GM12878 (cell line): Measurements from ENCODE around the gene STOML3. TPM values are rescaled to one million over a fixed set of nuclear protein-coding genes. Genes with fewer than 3 reads are reported as not detected.
A peak's percentile ranks its signal among the peaks of the same experiment; 100 is the strongest.

Source experiments
- ATAC-seq: fragments of 200-7000 bp; cut with Tn5 transposase; 3 replicates; pipeline ENCODE4 v1.9.1; 2020; ENCODE audit warnings: mild to moderate bottlenecking, moderate library complexity
- BruUV-seq: library from RNA; stranded (reverse); fragments of 400-500 nt; replicated peaks from 2 replicates; lab custom pipeline; 2021; lab: Mats Ljungman, UMichigan
- CTCF ChIA-PET: fragments of 300-600 bp; sonication (Branson Sonifier 250); formaldehyde crosslinking; extraction: SDS; loops from one replicate; lab custom pipeline; 2021; ENCODE audit warnings: inconsistent platforms; lab: Yijun Ruan, JAX
- POLR2A ChIA-PET: fragments of 350-600 bp; formaldehyde crosslinking; extraction: SDS; loops from one replicate; lab custom pipeline; 2021; ENCODE audit warnings: inconsistent platforms; lab: Charles Lee
- RAD21 ChIA-PET: fragments of 300-600 bp; sonication (Branson Sonifier 250); formaldehyde crosslinking; loops from one replicate; lab custom pipeline; 2023; ENCODE audit warnings: antibody characterized with exemption; ENCODE audit not compliant: unreplicated experiment; lab: Charles Lee
- SMC1A ChIA-PET: fragments of 300-600 bp; sonication (Branson Sonifier 250); formaldehyde crosslinking; loops from one replicate; lab custom pipeline; 2023; ENCODE audit not compliant: unreplicated experiment, uncharacterized antibody; lab: Charles Lee
- DNase-seq: peaks from one replicate; pipeline ENCODE4 v3.0.0-alpha.2; 2011; ENCODE audit warnings: low read depth, low spot score
- FAIRE-seq: peaks from 3 replicates; lab custom pipeline; 2011; peaks lifted over from hg19 to GRCh38; lab: Jason Lieb, UNC
- H2AFZ ChIP-seq: 2 replicates; pipeline ENCODE4 v1.6.0; 2011; ENCODE audit warnings: low read depth, low read length, control low read depth; ENCODE audit not compliant: control insufficient read depth
- H3K27ac ChIP-seq: 2 replicates; pipeline ENCODE4 v1.5.1; 2011; ENCODE audit warnings: control low read depth; ENCODE audit not compliant: control insufficient read depth, insufficient read depth
- H3K27me3 ChIP-seq, 2 experiments: replicated peaks in 1 of 2; 2 replicates each; pipeline versions ENCODE4 v1.6.0 to v1.6.1; 2011; ENCODE audit warnings: low read length in 1 of 2; ENCODE audit not compliant: control insufficient read depth in 2 of 2, insufficient read depth in 2 of 2
- H3K36me3 ChIP-seq, 2 experiments: 2 replicates each; pipeline ENCODE4 v1.5.1; 2011; ENCODE audit warnings: low read length in 1 of 2; ENCODE audit not compliant: control insufficient read depth in 2 of 2, insufficient read depth in 2 of 2
- H3K4me1 ChIP-seq: 2 replicates; pipeline ENCODE4 v1.6.1; 2011; ENCODE audit warnings: mild to moderate bottlenecking, low read length, moderate library complexity, mixed read lengths; ENCODE audit not compliant: control insufficient read depth, insufficient read depth
- H3K4me2 ChIP-seq: 2 replicates; pipeline ENCODE4 v1.6.0; 2011; ENCODE audit warnings: control low read depth; ENCODE audit not compliant: control insufficient read depth, insufficient read depth
- H3K4me3 ChIP-seq: fragments of 200-600 bp; sonication (generic); 2 replicates; pipeline ENCODE4 v1.5.1; 2016
- H3K79me2 ChIP-seq: 2 replicates; pipeline ENCODE4 v1.6.0; 2011; ENCODE audit warnings: low read length; ENCODE audit not compliant: control insufficient read depth, insufficient read depth
- H3K9ac ChIP-seq: 2 replicates; pipeline ENCODE4 v1.8.0; 2011; ENCODE audit warnings: low read length, control low read depth, mixed read lengths; ENCODE audit not compliant: control insufficient read depth, insufficient read depth
- H3K9me3 ChIP-seq: replicated peaks from 3 replicates; pipeline ENCODE4 v1.5.1; 2011; ENCODE audit warnings: mild to moderate bottlenecking, low read length; ENCODE audit not compliant: control insufficient read depth, insufficient read depth
- H4K20me1 ChIP-seq: 2 replicates; pipeline ENCODE4 v1.6.0; 2011; ENCODE audit not compliant: control insufficient read depth, insufficient read depth
- CHD1 ChIP-seq: IDR thresholded peaks from 2 replicates; pipeline ENCODE4 v1.6.1; 2012; ENCODE audit warnings: low read depth, low read length, improper control_type of control experiment
- CREM ChIP-seq: IDR thresholded peaks from 2 replicates; pipeline ENCODE4 v1.6.1; 2014; ENCODE audit warnings: antibody characterized with exemption, low read depth
- E4F1 ChIP-seq: fragments of 450-650 bp; IDR thresholded peaks from 2 replicates; pipeline ENCODE4 v1.6.1; 2018; ENCODE audit warnings: borderline replicate concordance, mild to moderate bottlenecking; ENCODE audit not compliant: partially characterized antibody
- FOXK2 ChIP-seq: fragments of 450-650 bp; IDR thresholded peaks from 2 replicates; pipeline ENCODE4 v1.6.1; 2017; ENCODE audit warnings: mild to moderate bottlenecking, moderate library complexity
- KDM1A ChIP-seq: fragments of 200-600 bp; sonication (generic); IDR thresholded peaks from 2 replicates; pipeline ENCODE4 v1.6.1; 2016; ENCODE audit warnings: borderline replicate concordance
- LARP7 ChIP-seq: fragments of 450-650 bp; IDR thresholded peaks from 2 replicates; pipeline ENCODE4 v1.6.1; 2017; ENCODE audit warnings: mild to moderate bottlenecking
- NRF1 ChIP-seq: conservative IDR thresholded peaks from 2 replicates; pipeline ENCODE4 v1.6.1; 2011; ENCODE audit warnings: mild to moderate bottlenecking, low read depth, low read length, improper control_type of control experiment
- ZBED1 ChIP-seq: IDR thresholded peaks from 2 replicates; pipeline ENCODE4 v1.6.1; 2016; ENCODE audit warnings: borderline replicate concordance
- ZBTB4 ChIP-seq: fragments of 450-650 bp; formaldehyde crosslinking; IDR thresholded peaks from 2 replicates; pipeline ENCODE4 v1.4.0; 2022; ENCODE audit warnings: mild to moderate bottlenecking, moderate library complexity
- ZNF622 ChIP-seq: fragments of 450-650 bp; IDR thresholded peaks from 2 replicates; pipeline ENCODE4 v1.6.1; 2017; ENCODE audit warnings: mild to moderate bottlenecking, inconsistent platforms
- ZNF687 ChIP-seq: fragments of 450-650 bp; IDR thresholded peaks from 2 replicates; pipeline ENCODE4 v1.6.1; 2017; ENCODE audit warnings: mild to moderate bottlenecking, moderate library complexity
- WGBS: methylation state at CpG from one replicate; pipeline ENCODE4 v1.1.6; 2016; ENCODE audit warnings: low lambda C conversion rate; ENCODE audit not compliant: insufficient replicate concordance, insufficient coverage; ENCODE audit errors: missing lambda C conversion rate; 5-methylcytosine and 5-hydroxymethylcytosine counted together
- in situ Hi-C: fragments of 300-500 bp; cut with MboI; formaldehyde crosslinking; loops from 9 replicates; pipeline ENCODE4 v1.14.3; 2018; ENCODE audit warnings: mixed read lengths
- intact Hi-C: fragments of 100-400 bp; cut with micrococcal nuclease; formaldehyde crosslinking; loops from one replicate; pipeline ENCODE4 v1.14.2; 2022; ENCODE audit not compliant: unreplicated experiment
- polyA plus RNA-seq, 11 experiments: library from polyadenylated mRNA; depleted of rRNA in 4 of 11; unstranded in 6 of 11; stranded (reverse) in 5 of 11; fragments of >200 nt; fragmentation: Nextera tagmentation in 4 of 11; fragmentation: Illumina TruSeq in 1 of 11; extraction: Ambion mirVana in 4 of 11; extraction: Trizol in 1 of 11; gene quantifications; 1 replicate in 1 of 11; 2 replicates in 10 of 11; pipeline versions ENCODE4 v1.2.1 to v1.2.3, GENCODE V29; 2011 to 2016; ENCODE audit warnings: inconsistent platforms in 2 of 11, missing spikeins in 2 of 11, low read depth in 1 of 11
- total RNA-seq, 4 experiments: library from RNA; depleted of rRNA in 3 of 4; stranded (reverse); fragments of >200 nt in 3 of 4; fragmentation: Illumina TruSeq in 1 of 4; extraction: Trizol in 1 of 4; gene quantifications; 2 replicates each; pipeline versions ENCODE4 v1.2.1 to v1.2.3, GENCODE V29; 2013 to 2021

Gene STOML3
- total and polyA plus RNA-seq, 10 of the 15 experiments (the other 5 are each of a cell fraction or from before 2014, with no cell fraction given), result not detected

GRCh38 chr13:39037880-39038568 is 47.4 kb upstream of the STOML3 start, which contains the start of the genes NHLRC3 and PROSER1:
Gene NHLRC3 (plus strand): TSS chr13:39038456. CDS start chr13:39038640, 184 bp downstream.
Gene PROSER1 (minus strand): TSS chr13:39038089. CDS start chr13:39037242, 847 bp downstream.
- Histone ChIP-seq H3K27me3 (no peaks in the 10 kb centered on the region), H3K4me2 (peak within 1 kb of the TSS; percentile 85), H3K9ac (peak within 1 kb of the TSS; percentile 94), H2AFZ (peak within 1 kb of the TSS; percentile 97), H3K79me2 (peaks cover 69% of the 10 kb centered on the region), H3K4me1 (peaks cover 5% of the 10 kb centered on the region), H4K20me1 (no peaks in the 10 kb centered on the region), H3K36me3 (peaks cover 0 to 4% of the 10 kb centered on the region in 2 experiments; a peak in 1 of 4 replicates), H3K9me3 (no peaks in the 10 kb centered on the region), H3K4me3 (peak within 1 kb of the TSS; percentile 95), H3K27ac (peak within 1 kb of the TSS; percentile 93)
- peak; percentile 85 for ATAC-seq
- DNase-seq, result peak; percentile 63
- POLR2A ChIA-PET, result interaction anchor here (0.6 to 1.2 kb wide), 3 partner anchors 8 to 65 kb away, joined by 3 to 7 read pairs (median 6); no protein-coding TSS in a partner anchor
- CTCF ChIA-PET, result interaction anchor here (1.5 to 2.7 kb wide), 3 partner anchors 12 to 575 kb away, joined by 3 to 11 read pairs (median 4); no protein-coding TSS in a partner anchor
- intact Hi-C loops (loop anchor here (10.0 kb wide), 1 partner anchor 693 kb away; the partner anchor contains the start of gene UFM1), in situ Hi-C loops (no loop called here)
- RAD21 ChIA-PET, result interaction anchor here (1.1 to 2.4 kb wide), 3 partner anchors 13 to 20 kb away, joined by 3 to 12 read pairs (median 4); no protein-coding TSS in a partner anchor
- FAIRE-seq, result peak; percentile 79
- WGBS, result 1% methylated on average over 41 of the region's 41 CpGs
- no TSS peak for BruUV-seq
- SMC1A ChIA-PET, result interaction anchor here (0.6 to 1.5 kb wide), 10 partner anchors 8 to 222 kb away, joined by 3 to 4 read pairs (median 3); no protein-coding TSS in a partner anchor
- peak; percentile 66 for TF ChIP-seq E4F1
- peak; percentile 99 for TF ChIP-seq CREM
- TF ChIP-seq ZNF687, result peak; percentile 39; the same call in 1 of the 2 replicates
- no peak for TF ChIP-seq CHD1
- TF ChIP-seq ZBED1, result no peak
- TF ChIP-seq ZBTB4 (CRISPR knock-in tag), result no peak
- TF ChIP-seq NRF1, result no peak
- TF ChIP-seq FOXK2, result no peak
- TF ChIP-seq LARP7, result peak; percentile 100
- TF ChIP-seq KDM1A, result no peak
- TF ChIP-seq ZNF622, result no peak
